Endodermal cell (in vitro differentiated cells): ENCODE measurements around the gene HRG. TPM values are rescaled to one million over a fixed set of nuclear protein-coding genes. Genes with fewer than 3 reads are reported as not detected.

Experiments
- DNase-seq: peaks from one replicate; pipeline ENCODE4 v3.0.0-alpha.2; 2017
- H3K27ac ChIP-seq: 2 replicates; pipeline ENCODE4 v1.5.1; 2013; ENCODE audit warnings: mild to moderate bottlenecking, low read depth, low read length, moderate library complexity
- H3K27me3 ChIP-seq: 2 replicates; pipeline ENCODE4 v1.6.1; 2013; ENCODE audit warnings: mild to moderate bottlenecking, low read length, moderate library complexity; ENCODE audit not compliant: insufficient read depth, control insufficient read depth, poor library complexity, severe bottlenecking
- H3K36me3 ChIP-seq: 2 replicates; pipeline ENCODE4 v1.7.0; 2013; ENCODE audit warnings: mild to moderate bottlenecking, low read length, moderate library complexity; ENCODE audit not compliant: control insufficient read depth, insufficient read depth
- H3K4me1 ChIP-seq: one replicate; pipeline ENCODE4 v1.7.0; 2013; ENCODE audit warnings: low read length; ENCODE audit not compliant: control insufficient read depth, insufficient read depth
- H3K4me3 ChIP-seq: 2 replicates; pipeline ENCODE4 v1.5.1; 2013; ENCODE audit warnings: mild to moderate bottlenecking, low read length, moderate library complexity
- H3K9ac ChIP-seq: 2 replicates; pipeline ENCODE4 v1.6.1; 2013; ENCODE audit warnings: mild to moderate bottlenecking, low read length, moderate library complexity; ENCODE audit not compliant: poor library complexity, severe bottlenecking; ENCODE audit errors: extremely low read depth
- H3K9me3 ChIP-seq: 2 replicates; pipeline ENCODE4 v1.6.1; 2013; ENCODE audit warnings: mild to moderate bottlenecking, low read length, moderate library complexity; ENCODE audit not compliant: control insufficient read depth
- H3K27ac Mint-ChIP-seq: 2 replicates; pipeline ENCODE4 v1.8.0; 2020; ENCODE audit warnings: mixed read lengths
- H3K27me3 Mint-ChIP-seq: 2 replicates; pipeline ENCODE4 v1.8.0; 2021; ENCODE audit warnings: mild to moderate bottlenecking, mixed read lengths; ENCODE audit not compliant: insufficient read depth
- H3K36me3 Mint-ChIP-seq: 2 replicates; pipeline ENCODE4 v1.8.0; 2020; ENCODE audit warnings: low read depth, mixed read lengths
- H3K4me1 Mint-ChIP-seq: 2 replicates; pipeline ENCODE4 v1.8.0; 2020; ENCODE audit warnings: mixed read lengths
- H3K4me3 Mint-ChIP-seq: 2 replicates; pipeline ENCODE4 v1.8.0; 2020; ENCODE audit warnings: mild to moderate bottlenecking, moderate library complexity, mixed read lengths
- H3K9me3 Mint-ChIP-seq: 2 replicates; pipeline ENCODE4 v1.8.0; 2020; ENCODE audit warnings: mild to moderate bottlenecking, mixed read lengths
- WGBS, 2 experiments: methylation state at CpG; one replicate each; pipeline versions ENCODE4 v1.1.5 to v1.1.7; 2013; ENCODE audit warnings: missing lambda C conversion rate in 2 of 2, mixed read lengths in 1 of 2; ENCODE audit not compliant: insufficient coverage in 1 of 2, insufficient read length in 1 of 2; 5-methylcytosine and 5-hydroxymethylcytosine counted together
- long read RNA-seq, 4 experiments: library from polyadenylated mRNA in 2 of 4; library from RNA in 1 of 4; library from capped mRNA in 1 of 4; stranded (forward) in 3 of 4; unstranded in 1 of 4; transcript quantifications; one replicate each; pipeline ENCODE4 v2.0.0, GENCODE V29; 2020 to 2021; ENCODE audit warnings: inconsistent platforms in 1 of 4
- polyA plus RNA-seq, 2 experiments: library from polyadenylated mRNA; stranded (reverse); fragments of 50-300 nt; gene quantifications; one replicate each; pipeline ENCODE4 v1.2.3, GENCODE V29; 2013
- total RNA-seq, 2 donors: library from RNA; stranded (reverse); fragmentation: NEBNext Ultra II Directional in 1 of 2; extraction: Animal tissue kit (Norgen Biotek cat#: 25700) in 1 of 2; gene quantifications; 2 replicates in 1 of 2; 3 replicates in 1 of 2; pipeline ENCODE4 v1.2.1, GENCODE V29; 2021
- TF ChIP-seq, protein P1 (sequence below): fragments of 200-600 bp; sonication (generic); conservative IDR thresholded peaks from 2 replicates; pipeline ENCODE4 v1.5.0; 2021; ENCODE audit warnings: antibody characterized with exemption, mild to moderate bottlenecking

The HRG gene, protein sequence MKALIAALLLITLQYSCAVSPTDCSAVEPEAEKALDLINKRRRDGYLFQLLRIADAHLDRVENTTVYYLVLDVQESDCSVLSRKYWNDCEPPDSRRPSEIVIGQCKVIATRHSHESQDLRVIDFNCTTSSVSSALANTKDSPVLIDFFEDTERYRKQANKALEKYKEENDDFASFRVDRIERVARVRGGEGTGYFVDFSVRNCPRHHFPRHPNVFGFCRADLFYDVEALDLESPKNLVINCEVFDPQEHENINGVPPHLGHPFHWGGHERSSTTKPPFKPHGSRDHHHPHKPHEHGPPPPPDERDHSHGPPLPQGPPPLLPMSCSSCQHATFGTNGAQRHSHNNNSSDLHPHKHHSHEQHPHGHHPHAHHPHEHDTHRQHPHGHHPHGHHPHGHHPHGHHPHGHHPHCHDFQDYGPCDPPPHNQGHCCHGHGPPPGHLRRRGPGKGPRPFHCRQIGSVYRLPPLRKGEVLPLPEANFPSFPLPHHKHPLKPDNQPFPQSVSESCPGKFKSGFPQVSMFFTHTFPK
- not detected for total RNA-seq
- not detected for polyA plus RNA-seq (2013, experiment 1 of 2)
- polyA plus RNA-seq (2013, experiment 2 of 2) = not detected
- long read RNA-seq, experiment 1 = 0 reads
- long read RNA-seq, experiment 2 = 0 reads
- long read RNA-seq, experiment 3 = 0 reads
- long read RNA-seq, experiment 4 = 0 reads

DNA sequence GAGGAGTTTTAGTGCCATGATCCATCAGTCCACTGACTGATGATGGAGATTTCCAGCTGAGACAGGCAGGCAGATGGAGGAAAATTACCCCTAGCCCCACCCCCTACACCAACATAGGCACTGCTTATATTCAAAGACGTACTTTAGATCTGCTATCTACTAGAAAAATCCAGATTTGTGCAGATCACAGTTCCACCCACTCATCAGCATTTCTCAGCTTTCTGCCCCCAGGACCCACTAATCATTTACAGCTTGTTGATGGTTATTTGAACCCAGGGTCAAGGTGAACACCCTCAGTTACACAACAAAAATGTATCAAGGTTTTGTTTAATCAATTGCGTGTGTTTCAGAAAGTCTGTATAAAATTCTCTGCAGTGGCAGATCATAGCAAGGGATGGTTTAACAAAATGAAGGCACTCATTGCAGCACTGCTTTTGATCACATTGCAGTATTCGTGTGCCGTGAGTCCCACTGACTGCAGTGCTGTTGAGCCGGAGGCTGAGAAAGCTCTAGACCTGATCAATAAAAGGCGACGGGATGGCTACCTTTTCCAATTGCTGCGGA, at the start of gene HRG:
Gene HRG (plus strand): TSS at position 390 of the 564 bp plus-strand sequence. CDS start 18 bp downstream, at position 408.
- peaks cover 47% of the 10 kb centered on the region for H3K4me1 Mint-ChIP-seq
- Histone ChIP-seq H3K27ac (no peak within 1 kb of the TSS), H3K9ac (no peak within 1 kb of the TSS), H3K9me3 (no peaks in the 10 kb centered on the region), H3K27me3 (no peaks in the 10 kb centered on the region), H3K4me1 (peaks cover 12% of the 10 kb centered on the region), H3K4me3 (no peak within 1 kb of the TSS), H3K36me3 (no peaks in the 10 kb centered on the region)
- H3K27ac Mint-ChIP-seq = no peak within 1 kb of the TSS
- peaks cover 5% of the 10 kb centered on the region for H3K27me3 Mint-ChIP-seq
- TF ChIP-seq, protein P1, sequence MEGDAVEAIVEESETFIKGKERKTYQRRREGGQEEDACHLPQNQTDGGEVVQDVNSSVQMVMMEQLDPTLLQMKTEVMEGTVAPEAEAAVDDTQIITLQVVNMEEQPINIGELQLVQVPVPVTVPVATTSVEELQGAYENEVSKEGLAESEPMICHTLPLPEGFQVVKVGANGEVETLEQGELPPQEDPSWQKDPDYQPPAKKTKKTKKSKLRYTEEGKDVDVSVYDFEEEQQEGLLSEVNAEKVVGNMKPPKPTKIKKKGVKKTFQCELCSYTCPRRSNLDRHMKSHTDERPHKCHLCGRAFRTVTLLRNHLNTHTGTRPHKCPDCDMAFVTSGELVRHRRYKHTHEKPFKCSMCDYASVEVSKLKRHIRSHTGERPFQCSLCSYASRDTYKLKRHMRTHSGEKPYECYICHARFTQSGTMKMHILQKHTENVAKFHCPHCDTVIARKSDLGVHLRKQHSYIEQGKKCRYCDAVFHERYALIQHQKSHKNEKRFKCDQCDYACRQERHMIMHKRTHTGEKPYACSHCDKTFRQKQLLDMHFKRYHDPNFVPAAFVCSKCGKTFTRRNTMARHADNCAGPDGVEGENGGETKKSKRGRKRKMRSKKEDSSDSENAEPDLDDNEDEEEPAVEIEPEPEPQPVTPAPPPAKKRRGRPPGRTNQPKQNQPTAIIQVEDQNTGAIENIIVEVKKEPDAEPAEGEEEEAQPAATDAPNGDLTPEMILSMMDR = no peak
- WGBS, 2 experiments = 92 to 94% methylated on average over 8 of the region's 8 CpGs
- DNase-seq = no peak
- H3K9me3 Mint-ChIP-seq = no peaks in the 10 kb centered on the region
- no peak within 1 kb of the TSS for H3K4me3 Mint-ChIP-seq
- no peaks in the 10 kb centered on the region for H3K36me3 Mint-ChIP-seq

DNA sequence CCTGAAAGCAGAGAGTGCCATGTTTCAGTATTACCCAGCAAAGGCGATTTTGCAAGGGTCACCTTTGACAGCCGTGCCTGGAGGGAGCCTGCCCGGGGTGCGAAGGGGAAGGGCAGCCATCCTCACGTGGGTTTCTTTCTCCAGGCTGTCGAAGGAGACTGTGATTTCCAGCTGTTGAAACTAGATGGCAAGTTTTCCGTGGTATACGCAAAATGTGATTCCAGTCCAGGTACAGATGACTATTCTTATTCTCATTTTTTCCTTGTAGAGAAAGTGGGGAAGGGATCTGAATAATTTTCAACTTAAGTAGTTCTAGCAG, 49.6 kb upstream of the HRG start:
- no peaks in the 10 kb centered on the region for H3K9me3 Mint-ChIP-seq

More for the DNA sequence above, 49.6 kb upstream of the HRG start:
- Histone ChIP-seq H3K36me3 (no peaks in the 10 kb centered on the region), H3K4me1 (no peaks in the 10 kb centered on the region), H3K4me3 (no peak overlapping the region), H3K9me3 (no peaks in the 10 kb centered on the region), H3K27me3 (peaks cover 37% of the 10 kb centered on the region), H3K9ac (no peak overlapping the region), H3K27ac (no peak overlapping the region)
- WGBS, 2 experiments = 91 to 94% methylated on average over 8 of the region's 8 CpGs
- DNase-seq = no peak
- no peak overlapping the region for H3K4me3 Mint-ChIP-seq
- H3K36me3 Mint-ChIP-seq = no peaks in the 10 kb centered on the region
- H3K27ac Mint-ChIP-seq = no peak overlapping the region
- H3K27me3 Mint-ChIP-seq = peaks cover 70% of the 10 kb centered on the region
- TF ChIP-seq, protein P1 = no peak
- peaks cover 8% of the 10 kb centered on the region for H3K4me1 Mint-ChIP-seq
